K562 (cell line): ENCODE measurements around the gene SH3BGRL3. TPM values are rescaled to one million over a fixed set of nuclear protein-coding genes. Genes with fewer than 3 reads are reported as not detected.
A peak's percentile ranks its signal among the peaks of the same experiment; 100 is the strongest.

Source experiments
- ATAC-seq: fragments of 200-7000 bp; cut with Tn5 transposase; 3 replicates; pipeline ENCODE4 v1.9.1; 2020; ENCODE audit warnings: moderate library complexity
- BruUV-seq: library from RNA; stranded (reverse); fragments of 400-500 nt; replicated peaks from 2 replicates; lab custom pipeline; 2021; lab: Mats Ljungman, UMichigan
- CTCF ChIA-PET: fragments of 300-600 bp; formaldehyde crosslinking; extraction: SDS; loops from one replicate; lab custom pipeline; 2021; ENCODE audit warnings: low intra/inter-chr PET ratio; lab: Yijun Ruan, JAX
- POLR2A ChIA-PET: fragments of 300-600, 350-650 bp; sonication (Branson Sonifier 250); formaldehyde crosslinking; extraction: SDS; loops from one replicate; lab custom pipeline; 2021; ENCODE audit warnings: antibody characterized with exemption, inconsistent platforms; lab: Yijun Ruan, JAX
- DNase-seq, 4 experiments: peaks; one replicate each; pipeline versions ENCODE4 v3.0.0 to v3.0.0-alpha.2; 2011 to 2018; ENCODE audit warnings: low spot score in 3 of 4, mixed read lengths in 3 of 4; ENCODE audit errors: extremely low read depth in 1 of 4
- FAIRE-seq: peaks from 2 replicates; lab custom pipeline; 2011; peaks lifted over from hg19 to GRCh38; lab: Jason Lieb, UNC
- H2AFZ ChIP-seq: 2 replicates; pipeline ENCODE4 v1.6.0; 2011; ENCODE audit warnings: low read depth, low read length, control low read depth, inconsistent platforms
- H3K27ac ChIP-seq: fragments of 200-600 bp; 3 replicates; pipeline ENCODE4 v1.8.0; 2011; ENCODE audit warnings: low read depth, mild to moderate bottlenecking, control low read depth, inconsistent platforms, low read length, moderate library complexity, mixed read lengths; ENCODE audit errors: extremely low read depth
- H3K27me3 ChIP-seq, 2 experiments: fragments of 300-600 bp in 1 of 2; 2 replicates in 1 of 2; 3 replicates in 1 of 2; pipeline versions ENCODE4 v1.6.0 to v1.8.0; 2011; ENCODE audit warnings: inconsistent platforms in 2 of 2, low read length in 2 of 2, mild to moderate bottlenecking in 1 of 2, mixed read lengths in 1 of 2, moderate library complexity in 1 of 2; ENCODE audit not compliant: control insufficient read depth in 2 of 2, insufficient read depth in 2 of 2
- H3K36me3 ChIP-seq: fragments of 300-600 bp; 3 replicates; pipeline ENCODE4 v1.8.0; 2011; ENCODE audit warnings: mild to moderate bottlenecking, low read length, inconsistent platforms; ENCODE audit not compliant: control insufficient read depth, insufficient read depth
- H3K4me1 ChIP-seq, 2 experiments: fragments of 200-600 bp in 1 of 2; replicated peaks in 1 of 2; 2 replicates in 1 of 2; 3 replicates in 1 of 2; pipeline versions ENCODE4 v1.5.1 to v1.8.0; 2011; ENCODE audit warnings: inconsistent platforms in 2 of 2, low read length in 2 of 2, mild to moderate bottlenecking in 1 of 2, mixed read lengths in 1 of 2, moderate library complexity in 1 of 2; ENCODE audit not compliant: control insufficient read depth in 2 of 2, insufficient read depth in 2 of 2
- H3K4me2 ChIP-seq: 2 replicates; pipeline ENCODE4 v1.6.1; 2011; ENCODE audit warnings: low read length, control low read depth, inconsistent platforms, mixed read lengths; ENCODE audit not compliant: insufficient read depth
- H3K4me3 ChIP-seq: fragments of 200-600 bp; sonication (generic), shearing (Covaris generic); 2 replicates; pipeline ENCODE4 v1.5.1; 2016; ENCODE audit warnings: control low read depth, inconsistent platforms
- H3K79me2 ChIP-seq: fragments of 200-600 bp; 3 replicates; pipeline ENCODE4 v1.8.0; 2011; ENCODE audit warnings: low read length, inconsistent platforms; ENCODE audit not compliant: control insufficient read depth, insufficient read depth
- H3K9ac ChIP-seq, 2 experiments: 2 replicates each; pipeline versions ENCODE4 v1.6.0 to v1.6.1; 2011; ENCODE audit warnings: low read depth in 2 of 2, low read length in 2 of 2, control low read depth in 1 of 2, inconsistent platforms in 1 of 2, mild to moderate bottlenecking in 1 of 2, mixed read lengths in 1 of 2; ENCODE audit not compliant: insufficient read depth in 1 of 2
- H3K9me1 ChIP-seq: one replicate; pipeline ENCODE4 v1.6.0; 2011; ENCODE audit warnings: inconsistent platforms, mild to moderate bottlenecking, low read length, moderate library complexity; ENCODE audit not compliant: control insufficient read depth, insufficient read depth
- H3K9me3 ChIP-seq: replicated peaks from 2 replicates; pipeline ENCODE4 v1.5.1; 2011; ENCODE audit warnings: low read depth, low read length, inconsistent platforms; ENCODE audit not compliant: control insufficient read depth, insufficient read depth
- H4K20me1 ChIP-seq: replicated peaks from 2 replicates; pipeline ENCODE4 v1.6.1; 2011; ENCODE audit warnings: low read length, inconsistent platforms, mixed read lengths; ENCODE audit not compliant: control insufficient read depth, insufficient read depth
- BACH1 ChIP-seq: fragments of 200-800 bp; sonication (Bioruptor generic); IDR thresholded peaks from 2 replicates; pipeline ENCODE4 v1.6.1; 2016; ENCODE audit warnings: missing genetic modification characterization, missing compliant biosample characterization
- CLOCK ChIP-seq: fragments of 250-450 bp; sonication (Bioruptor Pico); IDR thresholded peaks from 2 replicates; pipeline ENCODE4 v1.4.0; 2020; ENCODE audit warnings: mild to moderate bottlenecking, moderate library complexity, borderline replicate concordance
- CREBBP ChIP-seq: IDR thresholded peaks from one replicate; pipeline ENCODE4 v1.6.1; 2012; ENCODE audit warnings: low read depth, mild to moderate bottlenecking, control low read depth, inconsistent platforms, low read length
- CSDE1 ChIP-seq, 2 experiments: fragments of 450-650 bp; IDR thresholded peaks; 2 replicates each; pipeline ENCODE4 v1.6.1; 2016; ENCODE audit warnings: mild to moderate bottlenecking in 1 of 2
- ELF2 ChIP-seq: fragments of 250-450 bp; sonication (Bioruptor Pico); IDR thresholded peaks from 2 replicates; pipeline ENCODE4 v1.5.0; 2021; ENCODE audit warnings: mild to moderate bottlenecking
- ESRRA ChIP-seq: fragments of 450-650 bp; IDR thresholded peaks from 2 replicates; pipeline ENCODE4 v1.6.1; 2014; ENCODE audit warnings: low read depth, mild to moderate bottlenecking, moderate library complexity, borderline replicate concordance
- ESRRB ChIP-seq: fragments of 250-450 bp; sonication (Bioruptor Pico); IDR thresholded peaks from 2 replicates; pipeline ENCODE4 v1.5.0; 2020; ENCODE audit warnings: mild to moderate bottlenecking, moderate library complexity, borderline replicate concordance
- JUN ChIP-seq, 2 experiments: sonication (generic) in 1 of 2; formaldehyde crosslinking in 1 of 2; IDR thresholded peaks; 2 replicates each; pipeline versions ENCODE4 v1.6.1 to v1.8.0; 2012 to 2022; ENCODE audit warnings: borderline replicate concordance in 2 of 2, mild to moderate bottlenecking in 2 of 2, improper control_type of control experiment in 1 of 2, low read depth in 1 of 2, low read length in 1 of 2, missing genetic modification reagents in 1 of 2
- LCOR ChIP-seq: sonication (generic); formaldehyde crosslinking; IDR thresholded peaks from 2 replicates; pipeline ENCODE4 v1.8.0; 2022; ENCODE audit warnings: mild to moderate bottlenecking, missing genetic modification reagents
- NONO ChIP-seq, 2 experiments: fragments of 200-400 bp in 1 of 2; fragments of 450-650 bp in 1 of 2; formaldehyde crosslinking in 1 of 2; IDR thresholded peaks; 2 replicates each; pipeline ENCODE4 v1.6.1; 2017; ENCODE audit warnings: low read depth in 2 of 2, mild to moderate bottlenecking in 2 of 2, moderate library complexity in 2 of 2, low read length in 1 of 2
- PTRF ChIP-seq: fragments of 450-650 bp; IDR thresholded peaks from 2 replicates; pipeline ENCODE4 v1.6.1; 2016; ENCODE audit warnings: mild to moderate bottlenecking, missing genetic modification characterization, missing compliant biosample characterization
- RBFOX2 ChIP-seq: fragments of 200-400 bp; formaldehyde crosslinking; IDR thresholded peaks from 2 replicates; pipeline ENCODE4 v1.6.1; 2017; ENCODE audit warnings: low read depth, mild to moderate bottlenecking, low read length, moderate library complexity
- SETDB1 ChIP-seq: IDR thresholded peaks from one replicate; pipeline ENCODE4 v1.6.1; 2012; ENCODE audit warnings: low read length, control low read depth, inconsistent platforms
- SMC3 ChIP-seq: conservative IDR thresholded peaks from 2 replicates; pipeline ENCODE4 v1.6.1; 2011; ENCODE audit warnings: low read depth, low read length, improper control_type of control experiment; ENCODE audit not compliant: insufficient read depth
- TAF9B ChIP-seq: fragments of 450-650 bp; IDR thresholded peaks from 2 replicates; pipeline ENCODE4 v1.6.1; 2018; ENCODE audit warnings: mild to moderate bottlenecking; ENCODE audit not compliant: partially characterized antibody
- ZNF232 ChIP-seq: sonication (generic); formaldehyde crosslinking; IDR thresholded peaks from 2 replicates; pipeline ENCODE4 v1.8.0; 2022; ENCODE audit warnings: mild to moderate bottlenecking, missing genetic modification reagents
- ZNF77 ChIP-seq: fragments of 250-450 bp; sonication (Bioruptor Pico); IDR thresholded peaks from 2 replicates; pipeline ENCODE4 v1.5.0; 2020
- WGBS: fragments of 100-300 bp; shearing (Covaris generic); methylation state at CpG from one replicate; pipeline ENCODE4 v1.1.6; 2016; ENCODE audit warnings: low coverage, mixed read lengths; ENCODE audit not compliant: insufficient coverage; ENCODE audit errors: missing lambda C conversion rate; 5-methylcytosine and 5-hydroxymethylcytosine counted together
- in situ Hi-C: fragments of 300-500 bp; cut with MboI; formaldehyde crosslinking; loops from 4 replicates; pipeline ENCODE4 v1.15.0; 2018; ENCODE audit warnings: inconsistent platforms, mixed read lengths
- intact Hi-C: fragments of 100-400 bp; cut with micrococcal nuclease; formaldehyde crosslinking; loops from 2 replicates; pipeline ENCODE4 v1.14.2; 2022
- polyA plus RNA-seq, 8 experiments: library from polyadenylated mRNA; depleted of rRNA in 4 of 8; stranded (reverse) in 5 of 8; unstranded in 3 of 8; fragments of >200 nt; fragmentation: Nextera tagmentation in 2 of 8; fragmentation: Illumina TruSeq in 1 of 8; extraction: Ambion mirVana in 2 of 8; extraction: Trizol in 1 of 8; gene quantifications; 2 replicates each; pipeline versions ENCODE4 v1.2.1 to v1.2.3, GENCODE V29; 2011 to 2014; ENCODE audit warnings: inconsistent platforms in 1 of 8, missing spikeins in 1 of 8
- total RNA-seq, 7 experiments: library from RNA; depleted of rRNA in 6 of 7; stranded (reverse); fragments of >200 nt in 6 of 7; fragmentation: Illumina TruSeq in 2 of 7; extraction: Trizol in 2 of 7; gene quantifications; 2 replicates each; pipeline versions ENCODE4 v1.2.1 to v1.2.3, GENCODE V29; 2011 to 2021; ENCODE audit warnings: low replicate concordance in 1 of 7

The SH3BGRL3 gene
- total and polyA plus RNA-seq, 9 of the 15 experiments (the other 6 are each of a cell fraction or from before 2014, with no cell fraction given), result 30.3 to 140 (median 54.2) TPM

GRCh38 chr1:26285366-26286063 lies 5.6 kb downstream of the SH3BGRL3 start (continued):
- TF ChIP-seq SETDB1 (no peak), PTRF (no peak), CREBBP (no peak), SMC3 (0 out of 2 replicates have a peak, but pooled peaks have one; percentile 24), CLOCK (CRISPR knock-in tag) (no peak), ESRRB (CRISPR knock-in tag) (no peak), RBFOX2 (0 out of 2 replicates have a peak, but pooled peaks have one; percentile 28)
- TF ChIP-seq, all 486 proteins: peak for 19

GRCh38 chr1:26286064-26286416 lies 6.2 kb downstream of the SH3BGRL3 start:
- no peak for ATAC-seq
- Histone ChIP-seq H3K27ac (peak overlapping the region; percentile 69), H3K4me1 (peaks cover 80 to 99% of the 10 kb centered on the region in 2 experiments), H3K9me1 (no peaks in the 10 kb centered on the region), H3K27me3 (no peaks in the 10 kb centered on the region), H3K9ac (peak overlapping the region; percentile 27 to 61), H3K36me3 (peaks cover 28% of the 10 kb centered on the region), H2AFZ (no peak overlapping the region), H3K79me2 (peaks cover 7% of the 10 kb centered on the region; the same call in 2 of the 3 replicates), H3K4me3 (no peak overlapping the region), H4K20me1 (no peaks in the 10 kb centered on the region), H3K9me3 (no peaks in the 10 kb centered on the region), H3K4me2 (0 out of 2 replicates have a peak overlapping the region, but pooled peaks have one; percentile 2)
- no peak for DNase-seq
- in situ Hi-C loops, result loop anchor here (5.0 kb wide), 1 partner anchor 36 kb away; no protein-coding TSS in a partner anchor
- ChIA-PET CTCF (interaction anchor here (2.3 to 4.2 kb wide), 4 partner anchors 36 to 131 kb away, joined by 12 to 29 read pairs (median 19); no protein-coding TSS in a partner anchor), POLR2A (interaction anchor here (0.6 to 2.1 kb wide), 12 partner anchors 21 to 352 kb away, joined by 3 to 11 read pairs (median 3); partner anchors contain the start of gene CD52)
- 54% methylated on average over 2 of the region's 2 CpGs for WGBS
- BruUV-seq, result no TSS peak
- FAIRE-seq, result no peak
- intact Hi-C loops, result no loop called here
- TF ChIP-seq NONO (IDR thresholded peaks at IDR 0.05; ENCODE audit: low read depth in 2 of 2, low read length in 1 of 2) (no peak), ELF2 (CRISPR knock-in tag) (no peak), TAF9B (no peak), LCOR (CRISPR knock-in tag) (no peak), CSDE1 (IDR thresholded peaks at IDR 0.05) (0 out of 4 replicates have a peak, but pooled peaks of 1 of the 2 experiments have one; percentile 61), BACH1 (no peak), ZNF232 (CRISPR knock-in tag) (0 out of 2 replicates have a peak, but pooled peaks have one; percentile 36), ESRRA (no peak), JUN (IDR thresholded peaks at IDR 0.05; ENCODE audit: borderline replicate concordance, low read depth, low read length) (0 out of 2 replicates have a peak, but pooled peaks have one; percentile 9), JUN (CRISPR knock-in tag; IDR thresholded peaks at IDR 0.05; ENCODE audit: borderline replicate concordance) (no peak), ZNF77 (CRISPR knock-in tag) (no peak)
